Right hindlimb (tissue), 1 donor: ENCODE results near the gene ARHGAP27.

Source experiments
- DNase-seq: peaks from one replicate; pipeline ENCODE4 v3.0.0-alpha.2; 2018

ARHGAP27 gene

GRCh38 chr17:45430006-45430737, 2.5 kb downstream of the ARHGAP27 start:
- DNase-seq = peak; percentile 17

GRCh38 chr17:45429339-45430005, 3.2 kb downstream of the ARHGAP27 start:
- peak; percentile 16 for DNase-seq

GRCh38 chr17:45428931-45429338, 3.7 kb downstream of the ARHGAP27 start:
- DNase-seq = peak; percentile 19

- peak; percentile 74 for DNase-seq
These were observed 4.5 kb downstream of the ARHGAP27 start for GRCh38 chr17:45428050-45428617.

DNA sequence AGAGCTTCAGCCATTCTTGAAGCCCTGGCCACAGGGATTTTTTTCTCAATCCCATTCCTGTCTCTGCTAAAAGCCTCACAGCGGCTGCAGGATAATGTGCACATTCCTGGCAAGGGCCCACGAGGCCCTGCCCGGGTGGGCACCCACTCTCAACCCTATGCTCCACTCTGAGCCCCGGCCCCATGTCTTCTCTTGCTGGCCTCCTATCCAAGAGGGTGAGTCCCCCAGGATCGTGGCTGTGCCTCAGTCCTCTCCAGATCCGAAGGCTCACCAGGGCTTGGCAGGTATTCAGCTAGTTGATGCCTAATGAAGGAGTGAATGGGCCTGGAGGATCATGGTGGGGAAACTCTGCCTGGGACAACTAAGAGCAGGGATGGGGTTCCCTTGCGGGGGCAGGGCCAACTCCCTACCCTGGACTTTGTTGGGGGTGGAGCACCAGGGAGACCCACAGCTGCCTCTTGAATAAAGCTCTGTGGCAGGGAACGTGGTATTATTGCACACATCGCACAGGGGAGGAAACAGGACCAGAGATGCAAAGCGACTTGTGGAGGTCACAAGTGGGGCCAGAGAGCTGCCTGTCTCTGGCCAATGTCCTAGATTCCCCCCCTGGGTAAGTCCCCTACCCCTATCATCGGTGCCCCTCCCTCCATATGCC, 5.4 kb downstream of the ARHGAP27 start:
- peak; percentile 16 for DNase-seq

DNA sequence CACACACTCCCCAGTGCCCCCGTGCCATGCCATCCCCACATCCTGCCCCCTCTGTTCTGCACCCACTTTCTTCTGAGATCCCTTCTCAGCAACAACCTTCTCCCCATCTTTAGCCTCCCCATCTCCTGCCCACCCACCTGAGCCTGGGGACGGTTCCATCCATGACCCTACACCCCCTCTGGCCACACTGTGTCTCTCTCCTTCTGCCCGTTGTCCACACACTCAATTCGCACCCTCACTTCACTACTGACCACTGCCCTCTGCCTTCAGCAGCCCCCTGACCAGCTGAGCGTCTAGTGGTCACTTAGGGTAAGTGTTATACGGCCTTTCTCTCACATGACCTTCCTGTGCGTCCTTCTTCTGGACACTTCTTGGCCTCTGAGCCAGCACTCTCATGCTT, 6.1 kb downstream of the ARHGAP27 start:
- DNase-seq = peak; percentile 8

- DNase-seq = peak; percentile 6
These were observed 6.7 kb downstream of the ARHGAP27 start for GRCh38 chr17:45425984-45426413.

DNA sequence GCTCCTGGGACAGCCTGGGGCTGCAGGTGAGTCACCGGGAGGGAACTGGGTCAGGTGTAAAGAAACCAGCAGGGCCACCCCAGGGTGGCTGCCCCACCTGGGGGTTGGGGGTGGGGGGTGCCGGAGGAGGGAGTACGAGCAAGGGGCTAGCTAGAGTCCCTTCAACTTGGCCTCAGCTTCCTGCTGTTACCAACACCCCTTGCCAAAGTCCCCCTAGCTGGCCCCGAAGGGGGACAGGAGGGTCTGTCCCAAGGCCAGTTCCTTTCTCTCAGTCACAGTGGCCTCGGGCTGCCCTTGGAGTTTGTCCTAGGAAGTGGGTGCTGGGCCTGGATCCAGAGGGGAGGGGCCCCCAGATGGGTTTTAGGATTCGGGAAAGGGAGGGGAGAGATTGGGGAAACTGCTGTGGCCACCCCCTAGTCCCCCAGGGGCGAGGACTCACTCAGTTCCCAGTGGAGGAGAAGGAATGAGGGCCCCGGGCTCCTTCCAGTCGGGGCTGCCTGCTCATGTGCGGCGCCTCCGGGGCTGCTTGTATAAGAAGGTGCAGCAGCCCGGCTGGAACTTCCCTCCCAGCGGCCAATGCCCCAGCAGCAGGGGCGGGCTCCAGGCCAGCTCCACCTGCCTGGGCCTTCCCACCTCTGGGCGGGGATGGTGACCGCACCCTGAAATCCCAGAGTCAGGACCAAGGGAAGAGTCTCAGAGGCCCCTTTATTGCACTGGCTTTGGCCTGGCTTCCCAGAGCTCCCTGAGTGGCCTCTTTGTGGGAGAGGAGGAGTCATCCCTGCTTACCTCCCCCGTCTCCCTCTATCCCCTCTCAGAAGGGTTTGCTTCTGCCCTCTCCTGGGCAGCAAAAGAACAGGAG, 7.3 kb downstream of the ARHGAP27 start:
- DNase-seq = peak; percentile 25

DNA sequence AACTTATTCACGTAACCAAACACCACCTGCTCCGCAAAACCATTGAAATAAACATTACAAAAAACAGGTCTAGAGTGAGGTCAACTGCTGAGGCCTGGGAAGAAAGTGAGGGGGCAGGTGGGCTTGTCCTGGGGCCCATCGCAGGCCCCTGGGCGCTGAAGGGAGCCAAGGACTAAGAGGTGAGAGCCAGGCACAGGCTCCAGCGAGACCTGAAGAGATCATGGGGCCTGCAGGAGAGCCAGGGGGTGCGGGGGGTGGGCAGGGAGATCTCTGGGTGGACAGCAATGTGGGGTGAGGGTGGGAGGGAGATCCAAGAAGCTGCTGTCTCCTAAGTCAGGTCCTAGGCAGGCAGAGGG, 7.9 kb downstream of the ARHGAP27 start:
- no peak for DNase-seq

- peak; percentile 0 for DNase-seq
These were observed 8.7 kb downstream of the ARHGAP27 start for GRCh38 chr17:45423975-45424335.

- no peak for DNase-seq
These were observed 9.2 kb downstream of the ARHGAP27 start for GRCh38 chr17:45423304-45423974.

DNA sequence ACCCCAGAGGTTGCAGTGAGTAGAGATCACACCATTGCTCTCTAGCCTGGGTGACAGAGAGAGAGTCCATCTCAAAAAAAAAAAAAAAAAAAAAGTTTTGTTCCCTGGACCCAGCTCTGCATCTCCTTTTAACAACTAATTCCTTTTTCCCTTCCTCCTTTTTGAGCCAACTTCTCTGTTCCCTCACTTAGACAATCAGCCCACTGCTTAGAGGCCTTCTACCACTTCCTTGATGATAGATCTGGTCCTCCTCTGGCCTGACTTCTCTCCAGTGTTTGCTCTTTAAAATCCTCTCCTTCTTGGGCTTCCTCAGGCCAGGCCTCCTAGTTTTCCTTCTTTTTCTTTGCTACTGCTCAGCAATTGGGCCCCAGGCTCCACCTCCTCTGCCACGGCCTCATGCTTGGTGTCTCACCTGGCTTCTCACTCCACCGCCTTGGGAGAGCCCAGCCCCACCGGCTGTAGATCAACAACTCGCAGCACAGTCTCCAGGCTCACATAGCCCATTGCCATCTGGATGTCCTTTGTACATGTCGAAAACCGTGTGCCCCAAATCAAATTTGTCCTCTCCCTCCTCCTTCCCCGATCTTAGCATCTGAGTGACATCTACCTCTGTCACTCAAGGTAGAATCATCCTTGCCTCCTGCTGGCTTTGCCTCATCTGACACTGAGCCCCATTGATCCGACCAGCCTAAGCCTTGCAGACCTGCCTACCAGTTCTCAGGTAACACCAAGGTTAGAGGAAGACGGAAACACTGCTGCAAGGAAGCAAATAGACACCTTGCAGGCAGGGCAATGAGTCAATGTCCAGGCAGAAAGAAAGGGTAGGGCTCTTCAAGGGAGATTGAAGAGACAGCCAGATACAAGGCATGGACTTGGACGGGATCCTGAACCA, 17.4 kb downstream of the ARHGAP27 start:
- DNase-seq = peak; percentile 7

GRCh38 chr17:45413498-45413923, 19.2 kb downstream of the ARHGAP27 start:
- DNase-seq = peak; percentile 27

DNA sequence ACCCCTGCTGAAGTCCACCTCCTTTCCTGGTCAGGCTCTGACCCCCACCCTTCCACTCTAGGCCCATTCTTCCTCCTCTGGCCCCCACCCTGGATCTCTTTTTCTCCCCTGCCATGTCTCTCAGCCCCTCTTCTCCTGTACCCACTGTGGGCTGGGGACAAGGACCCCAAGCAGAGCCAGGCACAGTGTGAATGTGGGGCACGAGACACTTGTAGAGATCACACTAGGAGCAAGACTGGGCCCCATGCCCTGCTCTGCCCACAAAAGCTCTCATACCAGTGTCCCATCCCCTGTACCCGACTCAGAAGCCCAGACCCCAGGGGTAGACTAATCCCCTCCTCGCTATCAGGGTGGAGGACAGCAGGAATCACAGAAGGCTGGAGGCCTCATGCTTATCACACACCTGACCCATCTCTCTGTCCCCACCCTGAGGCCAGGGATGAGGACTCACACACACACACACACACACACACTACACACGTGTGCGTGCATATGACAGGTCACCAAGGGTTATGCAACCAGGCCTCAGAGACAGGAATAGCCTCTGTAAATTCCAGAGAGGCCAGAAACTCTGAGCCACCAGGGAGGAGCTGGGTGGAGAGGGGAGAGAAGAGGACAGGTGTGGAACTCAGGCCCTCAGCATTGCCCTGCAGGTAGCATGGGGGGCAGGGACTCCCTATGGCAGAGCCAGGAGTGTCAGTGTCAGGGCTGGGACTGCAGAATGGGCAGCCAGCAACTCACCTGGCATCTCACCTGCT, 21.1 kb downstream of the ARHGAP27 start:
- peak; percentile 16 for DNase-seq

- DNase-seq = peak; percentile 29
These were observed 22.3 kb downstream of the ARHGAP27 start for GRCh38 chr17:45410144-45411091.

GRCh38 chr17:45409659-45410076, 23.0 kb downstream of the ARHGAP27 start:
- peak; percentile 14 for DNase-seq

- peak; percentile 14 for DNase-seq
These were observed 23.9 kb downstream of the ARHGAP27 start for GRCh38 chr17:45408611-45409421.

DNA sequence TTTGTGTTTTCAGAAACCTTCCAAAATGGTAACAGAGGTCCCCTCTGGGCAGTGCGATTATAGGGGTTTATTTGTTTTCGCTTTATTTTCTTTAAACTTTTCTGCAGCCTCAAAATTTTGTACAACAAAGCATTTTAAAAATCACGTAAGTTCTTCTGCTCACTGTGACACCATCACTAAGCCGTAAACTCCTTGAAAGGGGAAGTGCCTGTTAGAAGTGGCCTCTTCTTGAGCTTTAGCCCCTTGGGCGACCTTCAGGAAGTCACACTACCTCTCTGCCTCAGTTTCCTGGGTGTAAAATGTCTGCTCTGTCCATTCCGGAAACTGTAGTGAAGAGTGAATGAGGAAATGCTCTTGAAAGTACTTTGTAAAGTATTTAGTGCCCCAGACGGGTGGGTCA, 26.6 kb downstream of the ARHGAP27 start:
- no peak for DNase-seq
